MM.1S (cell line): Measurements from ENCODE around the gene MOB3B.

Experiments used
- DNase-seq: peaks from one replicate; pipeline ENCODE4 v3.0.0-alpha.2; 2015
- H2AFZ ChIP-seq: fragments of 300-600 bp; sonication (generic); 2 replicates; pipeline ENCODE4 v1.6.0; 2016; ENCODE audit warnings: antibody characterized with exemption, low read length
- H3F3A ChIP-seq: fragments of 300-600 bp; sonication (generic); 2 replicates; pipeline ENCODE4 v1.6.1; 2016; ENCODE audit warnings: mild to moderate bottlenecking, antibody characterized with exemption, low read length, moderate library complexity, mixed read lengths; ENCODE audit not compliant: insufficient read depth
- H3K27ac ChIP-seq: fragments of 300-600 bp; sonication (generic); 2 replicates; pipeline ENCODE4 v1.5.1; 2016; ENCODE audit warnings: mild to moderate bottlenecking, low read length
- H3K27me3 ChIP-seq: fragments of 300-600 bp; sonication (generic); replicated peaks from 2 replicates; pipeline ENCODE4 v1.6.0; 2016; ENCODE audit warnings: low read length; ENCODE audit not compliant: insufficient read depth
- H3K36me3 ChIP-seq: fragments of 300-600 bp; sonication (generic); replicated peaks from 2 replicates; pipeline ENCODE4 v1.6.1; 2016; ENCODE audit warnings: mild to moderate bottlenecking, low read length, mixed read lengths; ENCODE audit not compliant: insufficient read depth
- H3K4me1 ChIP-seq: fragments of 300-600 bp; sonication (generic); 2 replicates; pipeline ENCODE4 v1.6.1; 2016; ENCODE audit warnings: low read length, mixed read lengths
- H3K4me2 ChIP-seq: fragments of 300-600 bp; sonication (generic); 2 replicates; pipeline ENCODE4 v1.6.0; 2016; ENCODE audit warnings: low read depth, low read length
- H3K4me3 ChIP-seq: fragments of 300-600 bp; sonication (generic); 2 replicates; pipeline ENCODE4 v1.5.1; 2016; ENCODE audit warnings: low read length, mixed read lengths
- H3K79me2 ChIP-seq: fragments of 300-600 bp; sonication (generic); 2 replicates; pipeline ENCODE4 v1.6.1; 2016; ENCODE audit warnings: mixed run types, low read length, mixed read lengths
- H3K9ac ChIP-seq: fragments of 300-600 bp; sonication (generic); 2 replicates; pipeline ENCODE4 v1.6.1; 2016; ENCODE audit warnings: low read length, mixed read lengths
- H3K9me2 ChIP-seq: fragments of 300-600 bp; sonication (generic); replicated peaks from 2 replicates; pipeline ENCODE4 v1.6.1; 2016; ENCODE audit warnings: mild to moderate bottlenecking, low read length, mixed read lengths; ENCODE audit not compliant: insufficient read depth
- H3K9me3 ChIP-seq: fragments of 300-600 bp; sonication (generic); replicated peaks from 2 replicates; pipeline ENCODE4 v1.6.1; 2016; ENCODE audit warnings: mild to moderate bottlenecking, low read length, mixed read lengths; ENCODE audit not compliant: insufficient read depth
- H4K20me1 ChIP-seq: fragments of 300-600 bp; sonication (generic); 2 replicates; pipeline ENCODE4 v1.6.1; 2016; ENCODE audit warnings: mild to moderate bottlenecking, low read length, moderate library complexity, mixed read lengths; ENCODE audit not compliant: insufficient read depth
- EZH2 ChIP-seq: fragments of 300-600 bp; sonication (generic); optimal IDR thresholded peaks from 2 replicates; pipeline ENCODE3; 2017; ENCODE audit warnings: low read depth, mild to moderate bottlenecking, antibody characterized with exemption, low read length, mixed read lengths
- EZH2phosphoT487 ChIP-seq: fragments of 300-600 bp; sonication (generic); IDR thresholded peaks from 2 replicates; pipeline ENCODE4 v1.6.1; 2018; ENCODE audit warnings: antibody characterized with exemption, low read length
- TF ChIP-seq, protein P1 (sequence below): fragments of 300-600 bp; sonication (generic); IDR thresholded peaks from 2 replicates; pipeline ENCODE4 v1.5.1; 2016; ENCODE audit warnings: antibody characterized with exemption, low read length, mixed read lengths

MOB3B gene

DNA sequence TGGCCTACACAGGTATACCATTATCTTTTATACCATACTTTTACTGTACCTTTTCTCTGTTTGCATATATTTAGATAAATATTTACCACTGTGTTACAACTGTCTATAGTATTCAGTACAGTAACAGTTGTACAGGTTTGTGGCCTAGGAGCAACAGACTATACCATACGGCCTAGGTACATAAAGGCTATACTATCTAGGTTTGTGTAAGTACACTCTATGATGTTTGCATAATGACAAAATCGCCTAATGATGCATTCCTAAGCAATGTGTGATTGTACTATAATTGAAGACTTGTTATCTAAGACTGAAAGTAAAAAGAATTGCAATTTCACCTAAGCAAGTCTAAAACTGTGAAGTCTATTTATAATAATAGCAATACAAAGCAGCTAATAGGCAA lies 39.8 kb upstream of the MOB3B start:
- Histone ChIP-seq H3K36me3 (no peaks in the 10 kb centered on the region), H3F3A (no peaks in the 10 kb centered on the region), H3K4me2 (no peak overlapping the region), H4K20me1 (no peaks in the 10 kb centered on the region), H3K4me1 (no peaks in the 10 kb centered on the region), H3K9me2 (no peaks in the 10 kb centered on the region), H2AFZ (no peak overlapping the region), H3K9ac (no peak overlapping the region), H3K79me2 (no peaks in the 10 kb centered on the region), H3K4me3 (no peak overlapping the region), H3K27ac (no peak overlapping the region), H3K27me3 (no peaks in the 10 kb centered on the region), H3K9me3 (no peaks in the 10 kb centered on the region)
- no peak for DNase-seq
- TF ChIP-seq, protein P1, sequence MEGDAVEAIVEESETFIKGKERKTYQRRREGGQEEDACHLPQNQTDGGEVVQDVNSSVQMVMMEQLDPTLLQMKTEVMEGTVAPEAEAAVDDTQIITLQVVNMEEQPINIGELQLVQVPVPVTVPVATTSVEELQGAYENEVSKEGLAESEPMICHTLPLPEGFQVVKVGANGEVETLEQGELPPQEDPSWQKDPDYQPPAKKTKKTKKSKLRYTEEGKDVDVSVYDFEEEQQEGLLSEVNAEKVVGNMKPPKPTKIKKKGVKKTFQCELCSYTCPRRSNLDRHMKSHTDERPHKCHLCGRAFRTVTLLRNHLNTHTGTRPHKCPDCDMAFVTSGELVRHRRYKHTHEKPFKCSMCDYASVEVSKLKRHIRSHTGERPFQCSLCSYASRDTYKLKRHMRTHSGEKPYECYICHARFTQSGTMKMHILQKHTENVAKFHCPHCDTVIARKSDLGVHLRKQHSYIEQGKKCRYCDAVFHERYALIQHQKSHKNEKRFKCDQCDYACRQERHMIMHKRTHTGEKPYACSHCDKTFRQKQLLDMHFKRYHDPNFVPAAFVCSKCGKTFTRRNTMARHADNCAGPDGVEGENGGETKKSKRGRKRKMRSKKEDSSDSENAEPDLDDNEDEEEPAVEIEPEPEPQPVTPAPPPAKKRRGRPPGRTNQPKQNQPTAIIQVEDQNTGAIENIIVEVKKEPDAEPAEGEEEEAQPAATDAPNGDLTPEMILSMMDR: no peak
- no peak for TF ChIP-seq EZH2phosphoT487

DNA sequence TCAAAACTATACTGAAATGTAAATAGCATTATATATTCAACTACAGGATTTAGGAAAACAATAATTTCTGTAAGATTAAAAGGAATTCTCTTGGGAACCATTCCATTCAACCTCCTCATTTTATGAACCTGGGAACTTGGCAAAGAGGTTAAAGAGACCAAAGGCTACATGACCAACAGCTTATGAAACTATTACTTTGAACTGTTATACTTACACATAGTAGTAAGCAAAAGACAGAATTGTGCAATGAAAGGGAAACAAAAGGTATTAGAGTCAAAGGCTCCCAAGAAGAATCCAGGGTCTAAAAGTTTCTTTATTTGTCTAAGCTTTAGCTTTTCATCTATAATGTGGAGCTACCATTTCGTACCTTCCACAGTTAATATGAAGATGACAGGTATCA lies 36.5 kb upstream of the MOB3B start:
- H3K27me3 ChIP-seq: no peaks in the 10 kb centered on the region
- H3K9ac ChIP-seq: no peak overlapping the region
- DNase-seq: no peak
- H3F3A ChIP-seq: no peaks in the 10 kb centered on the region
- no peaks in the 10 kb centered on the region for H3K79me2 ChIP-seq
- no peaks in the 10 kb centered on the region for H3K4me1 ChIP-seq
- H2AFZ ChIP-seq: no peak overlapping the region
- H3K9me3 ChIP-seq: no peaks in the 10 kb centered on the region
- no peaks in the 10 kb centered on the region for H3K36me3 ChIP-seq
- no peak overlapping the region for H3K4me3 ChIP-seq
- no peaks in the 10 kb centered on the region for H3K9me2 ChIP-seq
- no peak overlapping the region for H3K4me2 ChIP-seq
- H3K27ac ChIP-seq: no peak overlapping the region
- TF ChIP-seq EZH2 (no peak), EZH2phosphoT487 (no peak)
- TF ChIP-seq, protein P1: no peak
- no peaks in the 10 kb centered on the region for H4K20me1 ChIP-seq

DNA sequence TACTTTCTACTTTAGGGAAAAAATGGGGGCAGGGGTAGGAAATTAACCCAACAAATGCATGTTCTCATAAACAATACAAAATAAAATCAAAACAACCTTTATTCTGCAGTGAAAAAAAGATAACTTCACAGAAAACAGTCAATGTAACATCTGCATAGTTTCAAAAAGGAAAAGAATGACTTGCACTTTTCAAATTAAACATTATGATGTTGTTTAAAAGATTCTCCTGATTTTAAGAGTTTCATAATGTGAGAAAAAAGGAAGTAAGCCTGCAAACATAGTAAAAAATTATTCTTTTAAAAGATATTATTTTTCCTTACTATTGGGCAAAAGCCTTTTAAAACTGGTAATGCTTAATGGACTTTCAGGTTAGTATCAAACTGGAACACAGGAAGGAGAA lies 36.1 kb upstream of the MOB3B start:
- TF ChIP-seq EZH2phosphoT487: no peak
- TF ChIP-seq EZH2: no peak
- TF ChIP-seq, protein P1: no peak
- Histone ChIP-seq H3K36me3 (no peaks in the 10 kb centered on the region), H3K4me1 (no peaks in the 10 kb centered on the region), H3K4me3 (no peak overlapping the region), H3K27ac (no peak overlapping the region), H3F3A (no peaks in the 10 kb centered on the region), H2AFZ (no peak overlapping the region), H3K27me3 (no peaks in the 10 kb centered on the region), H4K20me1 (no peaks in the 10 kb centered on the region), H3K9me3 (no peaks in the 10 kb centered on the region), H3K4me2 (no peak overlapping the region), H3K9me2 (no peaks in the 10 kb centered on the region), H3K79me2 (no peaks in the 10 kb centered on the region), H3K9ac (no peak overlapping the region)
- DNase-seq: no peak
